ENCODE measurements around the gene YTHDC2.

DNA sequence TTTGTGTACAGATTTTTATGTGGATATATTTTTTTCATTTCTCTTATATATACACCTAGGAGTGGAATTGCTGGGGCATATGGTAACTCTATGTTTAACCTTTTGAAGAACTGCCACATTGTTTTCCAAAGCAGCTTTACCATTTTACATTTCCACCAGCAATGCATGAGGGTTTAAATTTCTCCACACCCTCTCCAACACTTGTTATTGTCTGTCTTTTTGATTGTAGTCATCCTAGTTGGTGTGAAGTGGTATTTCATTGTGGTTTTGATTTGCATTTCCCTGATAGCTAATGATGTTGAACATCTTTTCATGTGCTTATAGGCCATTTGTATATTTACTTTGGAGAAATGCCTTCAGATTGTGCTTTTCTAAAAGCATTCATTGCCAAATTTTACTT, 39.1 kb downstream of the YTHDC2 start:
- no peak for TF ChIP-seq EZH2 (IDR thresholded peaks at IDR 0.05; ENCODE audit: insufficient read depth, poor library complexity, severe bottlenecking)
- no peak for TF ChIP-seq EZH2phosphoT487 (IDR thresholded peaks at IDR 0.05; ENCODE audit: insufficient read depth, low read depth)

All from GM23248 (cell line).